DOHH2 (cell line): Measurements from ENCODE around the gene UMODL1.

Experiments
- H3F3A ChIP-seq: fragments of 200-600 bp; sonication (generic), shearing (Covaris generic); 2 replicates; pipeline ENCODE4 v1.6.0; 2016; ENCODE audit warnings: antibody characterized with exemption, mild to moderate bottlenecking; ENCODE audit not compliant: control insufficient read depth, insufficient read depth
- H3K27ac ChIP-seq: fragments of 200-600 bp; sonication (generic); 2 replicates; pipeline ENCODE4 v1.5.1; 2014; ENCODE audit warnings: low read depth, mild to moderate bottlenecking, low read length, moderate library complexity
- H3K27me3 ChIP-seq: fragments of 200-600 bp; sonication (generic); 2 replicates; pipeline ENCODE4 v1.6.1; 2014; ENCODE audit warnings: mild to moderate bottlenecking, low read length, mixed read lengths; ENCODE audit not compliant: control insufficient read depth
- H3K36me3 ChIP-seq: fragments of 200-600 bp; sonication (generic); 2 replicates; pipeline ENCODE4 v1.6.1; 2014; ENCODE audit warnings: mild to moderate bottlenecking, low read length, moderate library complexity, mixed read lengths; ENCODE audit not compliant: control insufficient read depth
- H3K4me1 ChIP-seq: fragments of 200-600 bp; sonication (generic); 2 replicates; pipeline ENCODE4 v1.6.1; 2014; ENCODE audit warnings: mild to moderate bottlenecking, low read length, mixed read lengths; ENCODE audit not compliant: control insufficient read depth
- H3K4me2 ChIP-seq: fragments of 200-600 bp; sonication (generic); 2 replicates; pipeline ENCODE4 v1.6.0; 2014; ENCODE audit warnings: mild to moderate bottlenecking, low read length, moderate library complexity
- H3K4me3 ChIP-seq: fragments of 200-600 bp; sonication (generic); 2 replicates; pipeline ENCODE4 v1.5.1; 2014; ENCODE audit warnings: mild to moderate bottlenecking, low read length, mixed read lengths
- H3K79me2 ChIP-seq: fragments of 200-600 bp; sonication (generic); 2 replicates; pipeline ENCODE4 v1.6.1; 2014; ENCODE audit warnings: mild to moderate bottlenecking, low read length, mixed read lengths; ENCODE audit not compliant: control insufficient read depth
- H3K9me2 ChIP-seq: fragments of 200-600 bp; sonication (generic); replicated peaks from 2 replicates; pipeline ENCODE4 v1.6.1; 2014; ENCODE audit warnings: mild to moderate bottlenecking, low read length, mixed read lengths; ENCODE audit not compliant: control insufficient read depth
- H3K9me3 ChIP-seq: fragments of 200-600 bp; sonication (generic); 2 replicates; pipeline ENCODE4 v1.6.1; 2014; ENCODE audit warnings: antibody characterized with exemption, low read length, mixed read lengths; ENCODE audit not compliant: control insufficient read depth, insufficient read depth
- H4K20me1 ChIP-seq: fragments of 200-600 bp; sonication (generic); 2 replicates; pipeline ENCODE4 v1.6.0; 2014; ENCODE audit warnings: low read depth, mild to moderate bottlenecking, antibody characterized with exemption, low read length, moderate library complexity; ENCODE audit not compliant: control insufficient read depth, insufficient read depth
- EZH2phosphoT487 ChIP-seq: fragments of 200-600 bp; sonication (generic); IDR thresholded peaks from 2 replicates; pipeline ENCODE4 v1.6.1; 2017; ENCODE audit warnings: borderline replicate concordance, mild to moderate bottlenecking, antibody characterized with exemption, low read length, moderate library complexity, mixed read lengths
- TF ChIP-seq, protein P1 (sequence below): fragments of 200-600 bp; sonication (generic); IDR thresholded peaks from one replicate; pipeline ENCODE4 v1.5.1; 2014; ENCODE audit warnings: antibody characterized with exemption, mild to moderate bottlenecking, low read depth, low read length; ENCODE audit not compliant: poor library complexity, severe bottlenecking

UMODL1 gene

DNA sequence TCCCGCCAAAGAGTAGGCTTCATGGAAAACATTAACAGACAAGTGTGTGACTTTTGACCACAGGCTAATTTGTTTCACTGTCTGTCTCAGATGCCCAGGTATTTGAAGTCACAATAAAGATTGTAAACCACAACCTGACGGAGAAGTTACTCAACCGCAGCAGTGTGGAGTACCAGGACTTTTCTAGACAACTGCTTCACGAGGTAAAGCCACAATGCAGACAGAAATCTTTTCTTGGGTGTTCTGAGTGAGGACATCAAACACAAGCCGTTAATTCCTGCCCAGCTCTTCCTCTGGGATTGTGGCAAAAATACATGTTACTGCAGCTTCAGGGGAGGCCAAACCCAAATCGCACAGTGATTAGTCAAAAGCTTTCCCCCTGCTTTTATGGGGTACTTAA, 31.0 kb downstream of the UMODL1 start:
- peaks cover 41% of the 10 kb centered on the region for H3K27me3 ChIP-seq
- no peaks in the 10 kb centered on the region for H3K79me2 ChIP-seq
- TF ChIP-seq EZH2phosphoT487 = no peak
- TF ChIP-seq, protein P1, sequence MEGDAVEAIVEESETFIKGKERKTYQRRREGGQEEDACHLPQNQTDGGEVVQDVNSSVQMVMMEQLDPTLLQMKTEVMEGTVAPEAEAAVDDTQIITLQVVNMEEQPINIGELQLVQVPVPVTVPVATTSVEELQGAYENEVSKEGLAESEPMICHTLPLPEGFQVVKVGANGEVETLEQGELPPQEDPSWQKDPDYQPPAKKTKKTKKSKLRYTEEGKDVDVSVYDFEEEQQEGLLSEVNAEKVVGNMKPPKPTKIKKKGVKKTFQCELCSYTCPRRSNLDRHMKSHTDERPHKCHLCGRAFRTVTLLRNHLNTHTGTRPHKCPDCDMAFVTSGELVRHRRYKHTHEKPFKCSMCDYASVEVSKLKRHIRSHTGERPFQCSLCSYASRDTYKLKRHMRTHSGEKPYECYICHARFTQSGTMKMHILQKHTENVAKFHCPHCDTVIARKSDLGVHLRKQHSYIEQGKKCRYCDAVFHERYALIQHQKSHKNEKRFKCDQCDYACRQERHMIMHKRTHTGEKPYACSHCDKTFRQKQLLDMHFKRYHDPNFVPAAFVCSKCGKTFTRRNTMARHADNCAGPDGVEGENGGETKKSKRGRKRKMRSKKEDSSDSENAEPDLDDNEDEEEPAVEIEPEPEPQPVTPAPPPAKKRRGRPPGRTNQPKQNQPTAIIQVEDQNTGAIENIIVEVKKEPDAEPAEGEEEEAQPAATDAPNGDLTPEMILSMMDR = no peak
- no peaks in the 10 kb centered on the region for H4K20me1 ChIP-seq
- H3K4me2 ChIP-seq = no peak overlapping the region
- H3K36me3 ChIP-seq = no peaks in the 10 kb centered on the region
- no peaks in the 10 kb centered on the region for H3K9me3 ChIP-seq
- no peak overlapping the region for H3K4me3 ChIP-seq
- H3K4me1 ChIP-seq = peaks cover 3% of the 10 kb centered on the region
- H3K27ac ChIP-seq = no peak overlapping the region
- H3K9me2 ChIP-seq = no peaks in the 10 kb centered on the region
- H3F3A ChIP-seq = no peaks in the 10 kb centered on the region

DNA sequence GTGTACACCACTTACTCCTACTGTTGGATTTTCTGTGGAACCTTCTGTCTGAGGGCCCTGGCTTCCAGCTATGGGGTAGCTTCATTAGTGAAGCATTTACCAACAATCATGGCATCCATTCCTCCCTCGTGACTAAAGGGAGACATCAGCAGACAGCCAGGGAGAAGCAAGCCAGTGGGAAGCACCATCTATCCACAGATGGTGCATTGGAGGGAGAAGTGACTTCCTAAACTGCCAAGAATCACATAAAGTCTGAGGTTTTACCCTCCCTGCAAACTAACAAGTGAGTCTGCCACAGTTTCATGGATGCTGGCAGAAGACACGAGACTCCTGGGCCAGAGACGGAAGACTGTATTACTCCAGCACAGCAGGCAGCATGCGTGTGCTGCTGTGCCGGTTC, 31.4 kb downstream of the UMODL1 start:
- Histone ChIP-seq H3K9me3 (no peaks in the 10 kb centered on the region), H3K9me2 (no peaks in the 10 kb centered on the region), H4K20me1 (no peaks in the 10 kb centered on the region), H3K79me2 (no peaks in the 10 kb centered on the region), H3K27me3 (peaks cover 38% of the 10 kb centered on the region), H3K27ac (no peak overlapping the region), H3K36me3 (no peaks in the 10 kb centered on the region), H3K4me3 (no peak overlapping the region), H3K4me1 (peaks cover 7% of the 10 kb centered on the region), H3F3A (no peaks in the 10 kb centered on the region), H3K4me2 (no peak overlapping the region)
- TF ChIP-seq, protein P1 = no peak
- no peak for TF ChIP-seq EZH2phosphoT487

DNA sequence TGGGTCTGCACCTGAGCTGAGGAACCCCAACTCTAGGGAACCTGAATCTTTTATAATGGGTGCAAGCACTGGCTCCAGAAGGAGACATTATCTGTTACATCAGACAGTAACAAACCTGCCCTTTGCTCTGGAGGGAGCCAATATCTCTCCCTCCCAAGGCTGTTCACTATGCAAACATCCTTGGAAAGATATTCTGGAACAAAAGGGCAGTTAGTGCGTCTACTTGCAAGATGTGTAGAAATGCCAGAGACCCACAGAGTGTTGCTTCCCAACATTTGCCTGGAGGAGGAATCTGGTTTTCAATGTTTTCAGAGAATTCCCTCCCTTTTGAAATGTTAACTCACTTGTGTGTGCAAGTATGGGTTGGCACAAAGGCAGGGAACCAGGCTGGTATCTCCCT, 31.9 kb downstream of the UMODL1 start:
- Histone ChIP-seq H3K9me2 (no peaks in the 10 kb centered on the region), H3K9me3 (no peaks in the 10 kb centered on the region), H3K4me3 (no peak overlapping the region), H3K4me1 (peaks cover 10% of the 10 kb centered on the region), H4K20me1 (no peaks in the 10 kb centered on the region), H3K36me3 (no peaks in the 10 kb centered on the region), H3K79me2 (no peaks in the 10 kb centered on the region), H3F3A (no peaks in the 10 kb centered on the region), H3K27me3 (peaks cover 33% of the 10 kb centered on the region), H3K4me2 (no peak overlapping the region), H3K27ac (no peak overlapping the region)
- TF ChIP-seq, protein P1 = no peak
- no peak for TF ChIP-seq EZH2phosphoT487

DNA sequence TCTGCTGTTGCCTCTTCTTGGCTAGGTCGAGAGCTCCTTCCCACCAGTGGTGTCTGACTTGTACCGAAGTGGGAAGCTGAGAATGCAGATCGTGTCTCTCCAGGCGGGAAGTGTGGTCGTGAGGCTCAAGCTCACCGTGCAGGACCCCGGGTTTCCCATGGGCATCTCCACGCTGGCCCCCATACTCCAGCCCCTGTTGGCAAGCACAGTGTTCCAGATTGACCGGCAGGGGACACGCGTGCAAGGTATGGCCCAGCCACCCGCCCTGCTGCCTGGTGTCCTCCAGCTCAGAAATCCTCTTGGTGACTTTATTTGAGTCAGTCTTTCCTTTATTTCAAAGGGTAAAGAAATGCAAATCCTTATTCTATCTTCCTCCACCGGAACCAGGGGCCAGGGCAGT, 32.7 kb downstream of the UMODL1 start:
- peaks cover 27% of the 10 kb centered on the region for H3K27me3 ChIP-seq
- no peaks in the 10 kb centered on the region for H4K20me1 ChIP-seq
- H3F3A ChIP-seq = no peaks in the 10 kb centered on the region
- H3K4me1 ChIP-seq = peaks cover 18% of the 10 kb centered on the region
- no peak overlapping the region for H3K4me3 ChIP-seq
- H3K79me2 ChIP-seq = no peaks in the 10 kb centered on the region
- no peak for TF ChIP-seq EZH2phosphoT487
- TF ChIP-seq, protein P1 = no peak
- H3K9me2 ChIP-seq = no peaks in the 10 kb centered on the region
- H3K27ac ChIP-seq = no peak overlapping the region
- H3K36me3 ChIP-seq = no peaks in the 10 kb centered on the region
- no peaks in the 10 kb centered on the region for H3K9me3 ChIP-seq
- no peak overlapping the region for H3K4me2 ChIP-seq
